Stimulated activated naive CD8-positive, alpha-beta T cell treated with anti-CD3 and anti-CD28 coated beads, Interleukin-15, amount 100 ng/mL, for 72 hours (primary cell): Measurements from ENCODE around the gene INTS15.

Experiments
- ATAC-seq: fragments of 150-1000 bp; cut with Tn5 transposase; 2 replicates; pipeline ENCODE4 v1.10.0; 2021; ENCODE audit warnings: mild to moderate bottlenecking, moderate library complexity
- DNase-seq, 2 donors: peaks; one replicate each; pipeline ENCODE4 v3.0.0; 2021 to 2022
- H3K27ac Mint-ChIP-seq, 2 donors: one replicate each; pipeline ENCODE4 v1.8.0; 2022; ENCODE audit warnings: mild to moderate bottlenecking in 2 of 2, mixed read lengths in 2 of 2, moderate library complexity in 2 of 2
- H3K27me3 Mint-ChIP-seq: one replicate; pipeline ENCODE4 v1.8.0; 2022; ENCODE audit warnings: mixed read lengths
- H3K4me1 Mint-ChIP-seq: one replicate; pipeline ENCODE4 v1.8.0; 2022; ENCODE audit warnings: mild to moderate bottlenecking, mixed read lengths
- H3K4me3 Mint-ChIP-seq, 2 donors: one replicate each; pipeline ENCODE4 v1.8.0; 2022; ENCODE audit warnings: mild to moderate bottlenecking in 2 of 2, mixed read lengths in 2 of 2, moderate library complexity in 1 of 2
- H3K9me3 Mint-ChIP-seq, 2 donors: one replicate each; pipeline ENCODE4 v1.8.0; 2022; ENCODE audit warnings: mixed read lengths in 2 of 2

INTS15 gene

GRCh38 chr7:6589829-6590644, at the start of gene INTS15:
Gene INTS15, plus strand, starts transcription at chr7:6590021. Its CDS starts 263 bp downstream, at chr7:6590284.
- peak; percentile 85 to 89 for DNase-seq
- Mint-ChIP-seq H3K27ac (peak within 1 kb of the TSS; percentile 82 to 97), H3K4me3 (peak within 1 kb of the TSS; percentile 85 to 88), H3K9me3 (no peaks in the 10 kb centered on the region), H3K27me3 (no peaks in the 10 kb centered on the region), H3K4me1 (peaks cover 34% of the 10 kb centered on the region)
- peak; percentile 93 for ATAC-seq

GRCh38 chr7:6542368-6542767, 47.5 kb upstream of the INTS15 start:
- peaks cover 14% of the 10 kb centered on the region for H3K27me3 Mint-ChIP-seq
- peaks cover 6% of the 10 kb centered on the region for H3K4me1 Mint-ChIP-seq
- DNase-seq, result no peak
- ATAC-seq, result no peak
- no peaks in the 10 kb centered on the region for H3K9me3 Mint-ChIP-seq
- H3K27ac Mint-ChIP-seq, result no peak overlapping the region
- H3K4me3 Mint-ChIP-seq, result no peak overlapping the region

GRCh38 chr7:6545398-6546126, 44.3 kb upstream of the INTS15 start:
- DNase-seq, result no peak
- Mint-ChIP-seq H3K4me1 (peaks cover 6% of the 10 kb centered on the region), H3K27ac (no peak overlapping the region), H3K27me3 (no peaks in the 10 kb centered on the region), H3K4me3 (no peak overlapping the region), H3K9me3 (no peaks in the 10 kb centered on the region)
- no peak for ATAC-seq

- Mint-ChIP-seq H3K27me3 (no peaks in the 10 kb centered on the region), H3K9me3 (no peaks in the 10 kb centered on the region), H3K4me1 (peaks cover 6% of the 10 kb centered on the region), H3K27ac (no peak overlapping the region), H3K4me3 (no peak overlapping the region)
- DNase-seq (no peak), ATAC-seq (no peak)
These were observed 43.1 kb upstream of the INTS15 start for GRCh38 chr7:6546498-6547251.

- Mint-ChIP-seq H3K27ac (no peak overlapping the region), H3K27me3 (no peaks in the 10 kb centered on the region), H3K4me1 (peaks cover 6% of the 10 kb centered on the region), H3K4me3 (no peak overlapping the region), H3K9me3 (no peaks in the 10 kb centered on the region)
- ATAC-seq (no peak), DNase-seq (no peak)
These were observed 42.4 kb upstream of the INTS15 start for GRCh38 chr7:6547400-6547799.

GRCh38 chr7:6551016-6551511, 38.8 kb upstream of the INTS15 start, which contains the start of gene GRID2IP:
Gene GRID2IP, minus strand, starts transcription at chr7:6551461. Its CDS starts 25 bp downstream, at chr7:6551436.
- DNase-seq (no peak), ATAC-seq (peak; percentile 58)
- Mint-ChIP-seq H3K27ac (no peak within 1 kb of the TSS), H3K27me3 (no peaks in the 10 kb centered on the region), H3K4me1 (peaks cover 10% of the 10 kb centered on the region), H3K4me3 (no peak within 1 kb of the TSS), H3K9me3 (no peaks in the 10 kb centered on the region)

- Mint-ChIP-seq H3K4me3 (no peak overlapping the region), H3K9me3 (no peaks in the 10 kb centered on the region), H3K27me3 (no peaks in the 10 kb centered on the region), H3K27ac (no peak overlapping the region), H3K4me1 (peaks cover 10% of the 10 kb centered on the region)
- DNase-seq (no peak), ATAC-seq (no peak)
These were observed 36.3 kb upstream of the INTS15 start for GRCh38 chr7:6553448-6554044.

GRCh38 chr7:6554848-6555247, 35.0 kb upstream of the INTS15 start:
- Mint-ChIP-seq H3K27ac (peak overlapping the region; percentile 97 to 99), H3K27me3 (no peaks in the 10 kb centered on the region), H3K4me1 (peaks cover 10% of the 10 kb centered on the region), H3K9me3 (no peaks in the 10 kb centered on the region), H3K4me3 (peak overlapping the region; percentile 47 to 83)
- DNase-seq (no peak), ATAC-seq (peak; percentile 57)

- Mint-ChIP-seq H3K27me3 (no peaks in the 10 kb centered on the region), H3K4me3 (no peak overlapping the region), H3K27ac (peak overlapping the region in 1 of 2 donors; percentile 86), H3K9me3 (no peaks in the 10 kb centered on the region), H3K4me1 (peaks cover 10% of the 10 kb centered on the region)
- ATAC-seq (no peak), DNase-seq (no peak)
These were observed 33.6 kb upstream of the INTS15 start for GRCh38 chr7:6556196-6556595.

GRCh38 chr7:6558837-6559236, 31.0 kb upstream of the INTS15 start:
- ATAC-seq, result no peak
- H3K4me1 Mint-ChIP-seq, result peaks cover 10% of the 10 kb centered on the region

GRCh38 chr7:6559896-6560295, 29.9 kb upstream of the INTS15 start:
- no peaks in the 10 kb centered on the region for H3K9me3 Mint-ChIP-seq
- H3K4me3 Mint-ChIP-seq, result no peak overlapping the region
- DNase-seq (no peak), ATAC-seq (no peak)
- H3K4me1 Mint-ChIP-seq, result peaks cover 4% of the 10 kb centered on the region
- H3K27ac Mint-ChIP-seq, result no peak overlapping the region
- no peaks in the 10 kb centered on the region for H3K27me3 Mint-ChIP-seq

More at GRCh38 chr7:6558837-6559236, 31.0 kb upstream of the INTS15 start:
- Mint-ChIP-seq H3K27me3 (no peaks in the 10 kb centered on the region), H3K4me3 (no peak overlapping the region), H3K27ac (no peak overlapping the region), H3K9me3 (no peaks in the 10 kb centered on the region)
- DNase-seq, result no peak

GRCh38 chr7:6562106-6562505, 27.7 kb upstream of the INTS15 start:
- Mint-ChIP-seq H3K27ac (no peak overlapping the region), H3K9me3 (no peaks in the 10 kb centered on the region), H3K4me1 (no peaks in the 10 kb centered on the region), H3K4me3 (no peak overlapping the region), H3K27me3 (no peaks in the 10 kb centered on the region)
- DNase-seq (no peak), ATAC-seq (no peak)

GRCh38 chr7:6563936-6564770, 25.7 kb upstream of the INTS15 start:
- Mint-ChIP-seq H3K4me3 (no peak overlapping the region), H3K9me3 (no peaks in the 10 kb centered on the region), H3K27ac (no peak overlapping the region), H3K27me3 (no peaks in the 10 kb centered on the region), H3K4me1 (no peaks in the 10 kb centered on the region)
- DNase-seq, result no peak
- no peak for ATAC-seq

GRCh38 chr7:6565655-6566054, 24.2 kb upstream of the INTS15 start:
- H3K4me1 Mint-ChIP-seq, result no peaks in the 10 kb centered on the region
- H3K9me3 Mint-ChIP-seq, result no peaks in the 10 kb centered on the region
- ATAC-seq (no peak), DNase-seq (no peak)
- H3K4me3 Mint-ChIP-seq, result no peak overlapping the region
- no peak overlapping the region for H3K27ac Mint-ChIP-seq
- no peaks in the 10 kb centered on the region for H3K27me3 Mint-ChIP-seq
